ENCODE results near the gene SHE.

GRCh38 chr1:154539486-154540483, 37.6 kb upstream of the SHE start:
- no peak for TF ChIP-seq POLR2A (IDR thresholded peaks at IDR 0.05)
- TF ChIP-seq, protein P1, sequence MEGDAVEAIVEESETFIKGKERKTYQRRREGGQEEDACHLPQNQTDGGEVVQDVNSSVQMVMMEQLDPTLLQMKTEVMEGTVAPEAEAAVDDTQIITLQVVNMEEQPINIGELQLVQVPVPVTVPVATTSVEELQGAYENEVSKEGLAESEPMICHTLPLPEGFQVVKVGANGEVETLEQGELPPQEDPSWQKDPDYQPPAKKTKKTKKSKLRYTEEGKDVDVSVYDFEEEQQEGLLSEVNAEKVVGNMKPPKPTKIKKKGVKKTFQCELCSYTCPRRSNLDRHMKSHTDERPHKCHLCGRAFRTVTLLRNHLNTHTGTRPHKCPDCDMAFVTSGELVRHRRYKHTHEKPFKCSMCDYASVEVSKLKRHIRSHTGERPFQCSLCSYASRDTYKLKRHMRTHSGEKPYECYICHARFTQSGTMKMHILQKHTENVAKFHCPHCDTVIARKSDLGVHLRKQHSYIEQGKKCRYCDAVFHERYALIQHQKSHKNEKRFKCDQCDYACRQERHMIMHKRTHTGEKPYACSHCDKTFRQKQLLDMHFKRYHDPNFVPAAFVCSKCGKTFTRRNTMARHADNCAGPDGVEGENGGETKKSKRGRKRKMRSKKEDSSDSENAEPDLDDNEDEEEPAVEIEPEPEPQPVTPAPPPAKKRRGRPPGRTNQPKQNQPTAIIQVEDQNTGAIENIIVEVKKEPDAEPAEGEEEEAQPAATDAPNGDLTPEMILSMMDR (IDR thresholded peaks at IDR 0.05): no peak
